Measurements from ENCODE around the gene SPACA7.

DNA sequence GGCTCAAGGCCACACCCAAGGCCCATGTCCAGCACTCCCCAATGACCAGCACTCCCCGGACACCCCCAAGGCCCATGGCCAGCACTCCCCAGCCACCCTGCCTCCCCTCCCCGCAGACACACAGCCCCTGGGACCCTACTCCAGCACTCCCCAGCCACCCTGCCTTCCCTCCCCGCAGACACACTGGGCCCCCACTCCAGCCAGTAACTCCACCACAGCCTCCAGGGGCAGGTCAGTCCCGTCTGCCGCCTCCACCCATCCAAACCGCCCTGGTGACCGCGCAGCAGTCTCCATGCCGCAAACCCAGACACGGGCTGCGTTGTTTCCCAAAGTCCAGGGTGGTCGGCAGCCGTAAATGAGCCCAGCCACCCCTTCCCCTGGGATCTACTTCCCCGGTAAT, 70.7 kb downstream of the SPACA7 start:
- TF ChIP-seq, protein P1, sequence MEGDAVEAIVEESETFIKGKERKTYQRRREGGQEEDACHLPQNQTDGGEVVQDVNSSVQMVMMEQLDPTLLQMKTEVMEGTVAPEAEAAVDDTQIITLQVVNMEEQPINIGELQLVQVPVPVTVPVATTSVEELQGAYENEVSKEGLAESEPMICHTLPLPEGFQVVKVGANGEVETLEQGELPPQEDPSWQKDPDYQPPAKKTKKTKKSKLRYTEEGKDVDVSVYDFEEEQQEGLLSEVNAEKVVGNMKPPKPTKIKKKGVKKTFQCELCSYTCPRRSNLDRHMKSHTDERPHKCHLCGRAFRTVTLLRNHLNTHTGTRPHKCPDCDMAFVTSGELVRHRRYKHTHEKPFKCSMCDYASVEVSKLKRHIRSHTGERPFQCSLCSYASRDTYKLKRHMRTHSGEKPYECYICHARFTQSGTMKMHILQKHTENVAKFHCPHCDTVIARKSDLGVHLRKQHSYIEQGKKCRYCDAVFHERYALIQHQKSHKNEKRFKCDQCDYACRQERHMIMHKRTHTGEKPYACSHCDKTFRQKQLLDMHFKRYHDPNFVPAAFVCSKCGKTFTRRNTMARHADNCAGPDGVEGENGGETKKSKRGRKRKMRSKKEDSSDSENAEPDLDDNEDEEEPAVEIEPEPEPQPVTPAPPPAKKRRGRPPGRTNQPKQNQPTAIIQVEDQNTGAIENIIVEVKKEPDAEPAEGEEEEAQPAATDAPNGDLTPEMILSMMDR (IDR thresholded peaks at IDR 0.05; ENCODE audit: low read depth, low read length, missing input control) = no peak
- TF ChIP-seq TAF1 (conservative IDR thresholded peaks at IDR 0.05) = no peak
- no peak for TF ChIP-seq EGR1 (IDR thresholded peaks at IDR 0.05; ENCODE audit: low read depth in 2 of 2)
- TF ChIP-seq, protein P2, sequence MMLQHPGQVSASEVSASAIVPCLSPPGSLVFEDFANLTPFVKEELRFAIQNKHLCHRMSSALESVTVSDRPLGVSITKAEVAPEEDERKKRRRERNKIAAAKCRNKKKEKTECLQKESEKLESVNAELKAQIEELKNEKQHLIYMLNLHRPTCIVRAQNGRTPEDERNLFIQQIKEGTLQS (IDR thresholded peaks at IDR 0.05) = no peak
- TF ChIP-seq, protein P3, sequence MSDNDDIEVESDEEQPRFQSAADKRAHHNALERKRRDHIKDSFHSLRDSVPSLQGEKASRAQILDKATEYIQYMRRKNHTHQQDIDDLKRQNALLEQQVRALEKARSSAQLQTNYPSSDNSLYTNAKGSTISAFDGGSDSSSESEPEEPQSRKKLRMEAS (IDR thresholded peaks at IDR 0.05) = no peak
- TF ChIP-seq SP1 (IDR thresholded peaks at IDR 0.05) = no peak
- TF ChIP-seq RAD21 (IDR thresholded peaks at IDR 0.05) = no peak
- TF ChIP-seq GABPA (IDR thresholded peaks at IDR 0.05 in 1 of 2, conservative IDR thresholded peaks at IDR 0.05 in 1 of 2) = no peak
- TF ChIP-seq, protein P4, sequence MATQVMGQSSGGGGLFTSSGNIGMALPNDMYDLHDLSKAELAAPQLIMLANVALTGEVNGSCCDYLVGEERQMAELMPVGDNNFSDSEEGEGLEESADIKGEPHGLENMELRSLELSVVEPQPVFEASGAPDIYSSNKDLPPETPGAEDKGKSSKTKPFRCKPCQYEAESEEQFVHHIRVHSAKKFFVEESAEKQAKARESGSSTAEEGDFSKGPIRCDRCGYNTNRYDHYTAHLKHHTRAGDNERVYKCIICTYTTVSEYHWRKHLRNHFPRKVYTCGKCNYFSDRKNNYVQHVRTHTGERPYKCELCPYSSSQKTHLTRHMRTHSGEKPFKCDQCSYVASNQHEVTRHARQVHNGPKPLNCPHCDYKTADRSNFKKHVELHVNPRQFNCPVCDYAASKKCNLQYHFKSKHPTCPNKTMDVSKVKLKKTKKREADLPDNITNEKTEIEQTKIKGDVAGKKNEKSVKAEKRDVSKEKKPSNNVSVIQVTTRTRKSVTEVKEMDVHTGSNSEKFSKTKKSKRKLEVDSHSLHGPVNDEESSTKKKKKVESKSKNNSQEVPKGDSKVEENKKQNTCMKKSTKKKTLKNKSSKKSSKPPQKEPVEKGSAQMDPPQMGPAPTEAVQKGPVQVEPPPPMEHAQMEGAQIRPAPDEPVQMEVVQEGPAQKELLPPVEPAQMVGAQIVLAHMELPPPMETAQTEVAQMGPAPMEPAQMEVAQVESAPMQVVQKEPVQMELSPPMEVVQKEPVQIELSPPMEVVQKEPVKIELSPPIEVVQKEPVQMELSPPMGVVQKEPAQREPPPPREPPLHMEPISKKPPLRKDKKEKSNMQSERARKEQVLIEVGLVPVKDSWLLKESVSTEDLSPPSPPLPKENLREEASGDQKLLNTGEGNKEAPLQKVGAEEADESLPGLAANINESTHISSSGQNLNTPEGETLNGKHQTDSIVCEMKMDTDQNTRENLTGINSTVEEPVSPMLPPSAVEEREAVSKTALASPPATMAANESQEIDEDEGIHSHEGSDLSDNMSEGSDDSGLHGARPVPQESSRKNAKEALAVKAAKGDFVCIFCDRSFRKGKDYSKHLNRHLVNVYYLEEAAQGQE (IDR thresholded peaks at IDR 0.05) = no peak
- no peak for TF ChIP-seq JUND (IDR thresholded peaks at IDR 0.05)
- TF ChIP-seq FOXA1 (IDR thresholded peaks at IDR 0.05) = no peak
- no peak for TF ChIP-seq YY1 (IDR thresholded peaks at IDR 0.05)
